Transverse colon (tissue), 4 donors: Measurements from ENCODE around the gene DLGAP3. TPM values are rescaled to one million over a fixed set of nuclear protein-coding genes. Genes with fewer than 3 reads are reported as not detected.

Experiments
- DNase-seq: peaks from one replicate; pipeline ENCODE4 v3.0.0-alpha.2; 2019
- H3K27ac ChIP-seq, 4 donors: fragments of 200-600 bp; sonication (generic); 2 replicates each; pipeline ENCODE4 v1.5.1; 2016 to 2018; ENCODE audit warnings: inconsistent platforms in 4 of 4
- H3K27me3 ChIP-seq: fragments of 200-600 bp; sonication (generic); 2 replicates; pipeline ENCODE4 v1.5.1; 2017; ENCODE audit warnings: inconsistent platforms
- H3K36me3 ChIP-seq, 4 donors: fragments of 200-600 bp; sonication (generic); 2 replicates each; pipeline ENCODE4 v1.5.1; 2017 to 2019; ENCODE audit warnings: inconsistent platforms in 4 of 4
- H3K4me1 ChIP-seq, 4 donors: fragments of 200-600 bp; sonication (generic); 2 replicates each; pipeline ENCODE4 v1.5.1; 2017 to 2020; ENCODE audit warnings: inconsistent platforms in 4 of 4
- H3K4me3 ChIP-seq, 4 donors: fragments of 200-600 bp; sonication (generic); 1 replicate in 1 of 4; 2 replicates in 3 of 4; pipeline versions ENCODE4 v1.5.1 to v1.6.1; 2017 to 2019; ENCODE audit warnings: inconsistent platforms in 4 of 4
- H3K9me3 ChIP-seq, 2 donors: fragments of 200-600 bp; sonication (generic); 2 replicates each; pipeline ENCODE4 v1.5.1; 2017 to 2019; ENCODE audit warnings: inconsistent platforms in 2 of 2
- CTCF ChIP-seq, 5 experiments: fragments of 200-600 bp in 3 of 5; fragments of 450-650 bp in 2 of 5; sonication (generic) in 3 of 5; IDR thresholded peaks; 1 replicate in 2 of 5; 2 replicates in 3 of 5; pipeline ENCODE4 v1.5.1; 2016 to 2017; ENCODE audit warnings: antibody characterized with exemption in 5 of 5, inconsistent platforms in 3 of 5, mild to moderate bottlenecking in 2 of 5, moderate library complexity in 1 of 5
- EP300 ChIP-seq: sonication (generic); formaldehyde crosslinking; IDR thresholded peaks from one replicate; pipeline ENCODE4 v1.6.1; 2017; ENCODE audit warnings: antibody characterized with exemption, low read depth
- POLR2A ChIP-seq: fragments of 450-650 bp; IDR thresholded peaks from one replicate; pipeline ENCODE4 v1.6.1; 2016; ENCODE audit warnings: antibody characterized with exemption, mild to moderate bottlenecking, moderate library complexity
- POLR2AphosphoS5 ChIP-seq, 3 donors: sonication (generic); formaldehyde crosslinking; IDR thresholded peaks; one replicate each; pipeline ENCODE4 v1.6.1; 2016; ENCODE audit warnings: antibody characterized with exemption in 3 of 3
- WGBS, 2 donors: methylation state at CpG; one replicate each; pipeline ENCODE4 v1.1.5; 2018; ENCODE audit warnings: low coverage in 1 of 2; 5-methylcytosine and 5-hydroxymethylcytosine counted together
- in situ Hi-C, 4 donors: fragments of 200-750 bp; cut with MboI; loops; one replicate each; pipeline versions ENCODE4 v1.15.0 to v1.15.1; 2017; ENCODE audit warnings: low sequenced_read_pairs in 3 of 4, low pct_ligation_motif_present in 1 of 4, low pct_unique_long_range_greater_than_20kb in 1 of 4
- intact Hi-C: fragments of 100-400 bp; cut with DNase I; formaldehyde crosslinking; loops from one replicate; pipeline ENCODE4 v1.15.1; 2023; ENCODE audit warnings: low total_unique reads
- total RNA-seq, 4 donors: library from RNA; depleted of rRNA; stranded (reverse); fragments of >200 nt; gene quantifications; one replicate each; pipeline ENCODE4 v1.1.0, GENCODE V29; 2016

The DLGAP3 gene
- total RNA-seq, 4 donors from 2014 or later = 0.14 to 1.4 (median 0.64) TPM

GRCh38 chr1:34927316-34927715 lies 2.1 kb downstream of the DLGAP3 start:
- H3K9me3 ChIP-seq = no peaks in the 10 kb centered on the region
- WGBS, 2 donors = 61% methylated on average over 8 of the region's 8 CpGs; no CpG with 5 or more reads in 1 of the 2 donors
- peaks cover 86% of the 10 kb centered on the region for H3K27me3 ChIP-seq
- in situ Hi-C loops (no loop called here), intact Hi-C loops (no loop called here)
- DNase-seq = no peak
- peaks cover 4 to 8% (median 8%) of the 10 kb centered on the region in 4 donors for H3K4me1 ChIP-seq
- H3K27ac ChIP-seq = no peak overlapping the region
- no peaks in the 10 kb centered on the region for H3K36me3 ChIP-seq
- H3K4me3 ChIP-seq = no peak overlapping the region
- TF ChIP-seq EP300 = no peak
- no peak for TF ChIP-seq CTCF (IDR thresholded peaks at IDR 0.05)
- TF ChIP-seq POLR2A = no peak
- TF ChIP-seq POLR2AphosphoS5 (IDR thresholded peaks at IDR 0.05) = no peak

GRCh38 chr1:34926894-34927293 lies 2.6 kb downstream of the DLGAP3 start:
- Histone ChIP-seq H3K4me3 (no peak overlapping the region), H3K9me3 (no peaks in the 10 kb centered on the region), H3K36me3 (no peaks in the 10 kb centered on the region), H3K27me3 (peaks cover 84% of the 10 kb centered on the region), H3K4me1 (peaks cover 4 to 8% (median 8%) of the 10 kb centered on the region in 4 donors), H3K27ac (no peak overlapping the region)
- WGBS, 2 donors = 16 to 31% methylated on average over 4 to 5 of the region's 5 CpGs
- in situ Hi-C loops (no loop called here), intact Hi-C loops (no loop called here)
- no peak for TF ChIP-seq POLR2AphosphoS5 (IDR thresholded peaks at IDR 0.05)
- no peak for TF ChIP-seq CTCF (IDR thresholded peaks at IDR 0.05)
- TF ChIP-seq POLR2A = no peak
- TF ChIP-seq EP300 = no peak
- no peak for DNase-seq

DNA sequence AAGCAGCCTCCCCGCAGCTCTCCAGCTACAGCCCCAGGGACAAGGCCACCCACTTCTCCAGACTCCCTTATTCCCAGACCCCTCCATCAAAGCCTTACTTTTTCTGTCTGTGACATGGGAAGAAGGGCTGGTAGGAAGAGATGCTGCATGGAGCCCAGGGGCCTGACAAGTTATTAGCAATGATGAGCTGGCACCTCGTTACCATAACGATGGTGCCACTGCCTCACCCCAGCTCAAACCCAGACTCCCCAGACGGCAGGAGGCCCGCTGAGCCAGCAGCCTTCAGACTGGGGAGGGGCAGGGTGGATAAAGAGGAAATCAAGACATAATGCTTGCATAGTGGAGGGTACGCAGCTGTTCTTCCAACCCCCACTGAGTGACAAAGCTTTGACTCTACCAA lies 3.3 kb downstream of the DLGAP3 start:
- no peak overlapping the region for H3K4me3 ChIP-seq
- peaks cover 76% of the 10 kb centered on the region for H3K27me3 ChIP-seq
- TF ChIP-seq POLR2AphosphoS5 (IDR thresholded peaks at IDR 0.05) (no peak), POLR2A (no peak)
- intact Hi-C loops = no loop called here
- H3K36me3 ChIP-seq = no peaks in the 10 kb centered on the region
- in situ Hi-C loops = no loop called here
- WGBS, 2 donors = 64% methylated on average over 6 of the region's 6 CpGs; no CpG with 5 or more reads in 1 of the 2 donors
- no peak overlapping the region for H3K27ac ChIP-seq
- H3K9me3 ChIP-seq = no peaks in the 10 kb centered on the region
- peaks cover 4 to 8% (median 8%) of the 10 kb centered on the region in 4 donors for H3K4me1 ChIP-seq
- DNase-seq = no peak

GRCh38 chr1:34925730-34926129 lies 3.7 kb downstream of the DLGAP3 start:
- TF ChIP-seq POLR2AphosphoS5 (IDR thresholded peaks at IDR 0.05) (no peak), CTCF (IDR thresholded peaks at IDR 0.05) (no peak), EP300 (no peak), POLR2A (no peak)
- H3K27ac ChIP-seq = no peak overlapping the region
- WGBS, 2 donors = 71 to 100% methylated on average over 1 to 2 of the region's 2 CpGs
- H3K4me3 ChIP-seq = no peak overlapping the region
- intact Hi-C loops = no loop called here
- in situ Hi-C loops = no loop called here
- no peak for DNase-seq
- no peaks in the 10 kb centered on the region for H3K9me3 ChIP-seq
- no peaks in the 10 kb centered on the region for H3K36me3 ChIP-seq
- H3K4me1 ChIP-seq = peaks cover 4 to 8% (median 8%) of the 10 kb centered on the region in 4 donors
- peaks cover 73% of the 10 kb centered on the region for H3K27me3 ChIP-seq
